Activated naive CD8-positive, alpha-beta T cell treated with anti-CD3 and anti-CD28 coated beads for 36 hours (primary cell): ENCODE results near the gene KIF16B. TPM values are rescaled to one million over a fixed set of nuclear protein-coding genes. Genes with fewer than 3 reads are reported as not detected.
"Not testable (repeated sequence)": the region's sequence is repeated elsewhere in the genome, so short reads cannot be mapped to it uniquely, and the experiment has no call there.

Experiments used
- DNase-seq: peaks from one replicate; pipeline ENCODE4 v3.0.0; 2021
- H3K27ac Mint-ChIP-seq: one replicate; pipeline ENCODE4 v1.8.0; 2022; ENCODE audit warnings: mild to moderate bottlenecking, moderate library complexity, mixed read lengths
- H3K27me3 Mint-ChIP-seq: one replicate; pipeline ENCODE4 v1.8.0; 2022; ENCODE audit warnings: mild to moderate bottlenecking, mixed read lengths
- H3K36me3 Mint-ChIP-seq: one replicate; pipeline ENCODE4 v1.8.0; 2021; ENCODE audit warnings: mild to moderate bottlenecking, mixed read lengths
- H3K4me1 Mint-ChIP-seq: one replicate; pipeline ENCODE4 v1.8.0; 2021; ENCODE audit warnings: mixed read lengths
- H3K4me3 Mint-ChIP-seq: one replicate; pipeline ENCODE4 v1.8.0; 2022; ENCODE audit warnings: mild to moderate bottlenecking, moderate library complexity, mixed read lengths
- H3K9me3 Mint-ChIP-seq: one replicate; pipeline ENCODE4 v1.8.0; 2022; ENCODE audit warnings: mixed read lengths
- total RNA-seq, 2 experiments: library from RNA; stranded (reverse); gene quantifications; one replicate each; pipeline ENCODE4 v1.2.3, GENCODE V29; 2021

KIF16B gene
- total RNA-seq, 2 experiments from 2014 or later: 4.8 to 4.9 TPM

- no peaks in the 10 kb centered on the region for H3K9me3 Mint-ChIP-seq
- peaks cover 7% of the 10 kb centered on the region for H3K27me3 Mint-ChIP-seq
These were observed 33.3 kb upstream of the KIF16B start for GRCh38 chr20:16606468-16607070.

GRCh38 chr20:16601047-16601446 lies 27.8 kb upstream of the KIF16B start:
- no peak for DNase-seq
- H3K27me3 Mint-ChIP-seq: peaks cover 11% of the 10 kb centered on the region
- H3K36me3 Mint-ChIP-seq: no peaks in the 10 kb centered on the region
- H3K27ac Mint-ChIP-seq: no peak overlapping the region
- H3K4me3 Mint-ChIP-seq: no peak overlapping the region
- H3K4me1 Mint-ChIP-seq: peaks cover 4% of the 10 kb centered on the region
- no peaks in the 10 kb centered on the region for H3K9me3 Mint-ChIP-seq

More at GRCh38 chr20:16606468-16607070, 33.3 kb upstream of the KIF16B start:
- no peak overlapping the region for H3K4me3 Mint-ChIP-seq
- H3K36me3 Mint-ChIP-seq: no peaks in the 10 kb centered on the region
- H3K27ac Mint-ChIP-seq: no peak overlapping the region
- no peaks in the 10 kb centered on the region for H3K4me1 Mint-ChIP-seq
- DNase-seq: no peak

GRCh38 chr20:16599257-16599656 lies 26.0 kb upstream of the KIF16B start:
- Mint-ChIP-seq H3K27ac (no peak overlapping the region), H3K27me3 (peaks cover 11% of the 10 kb centered on the region), H3K4me1 (peaks cover 4% of the 10 kb centered on the region), H3K4me3 (no peak overlapping the region), H3K36me3 (no peaks in the 10 kb centered on the region), H3K9me3 (no peaks in the 10 kb centered on the region)
- no peak for DNase-seq

- H3K27me3 Mint-ChIP-seq: peaks cover 24% of the 10 kb centered on the region
- no peaks in the 10 kb centered on the region for H3K9me3 Mint-ChIP-seq
- peaks cover 4% of the 10 kb centered on the region for H3K4me1 Mint-ChIP-seq
- no peaks in the 10 kb centered on the region for H3K36me3 Mint-ChIP-seq
- no peak overlapping the region for H3K27ac Mint-ChIP-seq
- no peak for DNase-seq
- no peak overlapping the region for H3K4me3 Mint-ChIP-seq
These were observed 23.7 kb upstream of the KIF16B start for GRCh38 chr20:16596991-16597390.

DNA sequence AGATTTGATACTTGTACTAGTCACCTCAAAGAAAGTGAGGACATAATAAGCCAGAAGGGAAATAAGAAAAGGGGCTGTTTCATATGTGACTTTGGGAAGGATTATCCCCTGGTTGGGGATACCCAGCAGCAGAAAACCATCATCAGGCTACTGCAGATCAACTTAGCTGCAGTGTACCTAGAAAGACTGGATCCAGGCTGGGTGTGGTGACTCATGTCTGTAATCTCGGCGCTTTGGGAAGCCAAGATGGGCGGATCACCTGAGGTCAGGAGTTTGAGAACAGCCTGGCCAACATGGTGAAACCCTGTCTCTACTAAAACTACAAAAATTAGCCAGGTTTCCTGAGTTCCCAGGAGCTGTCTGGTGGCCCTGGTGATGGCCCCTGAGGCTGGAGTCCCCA lies 23.2 kb upstream of the KIF16B start:
- H3K36me3 Mint-ChIP-seq, H3K4me1 Mint-ChIP-seq, H3K27ac Mint-ChIP-seq: not testable (repeated sequence)

GRCh38 chr20:16595376-16595775 lies 22.1 kb upstream of the KIF16B start:
- Mint-ChIP-seq H3K36me3 (no peaks in the 10 kb centered on the region), H3K4me1 (peaks cover 4% of the 10 kb centered on the region), H3K4me3 (no peak overlapping the region), H3K27me3 (peaks cover 22% of the 10 kb centered on the region), H3K27ac (no peak overlapping the region), H3K9me3 (no peaks in the 10 kb centered on the region)
- no peak for DNase-seq

More for the DNA sequence above, 23.2 kb upstream of the KIF16B start:
- H3K9me3 Mint-ChIP-seq, DNase-seq, H3K4me3 Mint-ChIP-seq: not testable (repeated sequence)
- H3K27me3 Mint-ChIP-seq: peaks cover 27% of the 10 kb centered on the region

- Mint-ChIP-seq H3K36me3 (no peaks in the 10 kb centered on the region), H3K4me3 (no peak overlapping the region), H3K27me3 (peaks cover 27% of the 10 kb centered on the region), H3K4me1 (no peaks in the 10 kb centered on the region), H3K27ac (no peak overlapping the region), H3K9me3 (no peaks in the 10 kb centered on the region)
- DNase-seq: no peak
These were observed 16.9 kb upstream of the KIF16B start for GRCh38 chr20:16590041-16590633.

GRCh38 chr20:16589623-16590022 lies 16.4 kb upstream of the KIF16B start:
- H3K27ac Mint-ChIP-seq: no peak overlapping the region
- no peak overlapping the region for H3K4me3 Mint-ChIP-seq
- H3K4me1 Mint-ChIP-seq: no peaks in the 10 kb centered on the region
- no peaks in the 10 kb centered on the region for H3K36me3 Mint-ChIP-seq
- DNase-seq: no peak
- no peaks in the 10 kb centered on the region for H3K9me3 Mint-ChIP-seq
- peaks cover 27% of the 10 kb centered on the region for H3K27me3 Mint-ChIP-seq

DNA sequence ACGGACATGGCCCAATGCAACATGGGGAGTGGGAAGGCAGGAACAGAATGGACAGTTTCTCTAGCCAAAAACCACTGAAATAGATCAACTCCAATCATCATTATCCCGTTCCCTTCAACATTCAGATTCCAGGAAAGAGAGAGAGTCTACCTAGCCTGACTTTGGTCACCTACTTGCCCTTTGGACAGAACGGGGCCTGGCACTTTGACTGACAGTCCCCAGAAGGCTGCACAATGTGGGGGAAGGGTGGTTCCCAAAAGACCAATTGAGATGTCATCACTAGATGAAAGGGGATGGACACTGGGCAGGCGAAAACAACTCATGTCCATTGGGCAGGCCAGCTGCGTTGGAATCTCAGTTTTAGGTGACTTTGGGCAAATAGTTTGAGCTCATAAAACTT lies 15.0 kb upstream of the KIF16B start:
- Mint-ChIP-seq H3K36me3 (no peaks in the 10 kb centered on the region), H3K27ac (no peak overlapping the region), H3K4me1 (no peaks in the 10 kb centered on the region), H3K27me3 (peaks cover 23% of the 10 kb centered on the region), H3K4me3 (no peak overlapping the region), H3K9me3 (no peaks in the 10 kb centered on the region)
- no peak for DNase-seq

GRCh38 chr20:16587066-16587465 lies 13.8 kb upstream of the KIF16B start:
- Mint-ChIP-seq H3K36me3 (no peaks in the 10 kb centered on the region), H3K27ac (no peak overlapping the region), H3K4me3 (no peak overlapping the region), H3K27me3 (peaks cover 13% of the 10 kb centered on the region), H3K9me3 (no peaks in the 10 kb centered on the region), H3K4me1 (no peaks in the 10 kb centered on the region)
- DNase-seq: no peak

- Mint-ChIP-seq H3K27me3 (peaks cover 9% of the 10 kb centered on the region), H3K36me3 (no peaks in the 10 kb centered on the region), H3K4me1 (no peaks in the 10 kb centered on the region), H3K9me3 (no peaks in the 10 kb centered on the region), H3K27ac (no peak overlapping the region), H3K4me3 (no peak overlapping the region)
- DNase-seq: no peak
These were observed 10.2 kb upstream of the KIF16B start for GRCh38 chr20:16583474-16583873.

DNA sequence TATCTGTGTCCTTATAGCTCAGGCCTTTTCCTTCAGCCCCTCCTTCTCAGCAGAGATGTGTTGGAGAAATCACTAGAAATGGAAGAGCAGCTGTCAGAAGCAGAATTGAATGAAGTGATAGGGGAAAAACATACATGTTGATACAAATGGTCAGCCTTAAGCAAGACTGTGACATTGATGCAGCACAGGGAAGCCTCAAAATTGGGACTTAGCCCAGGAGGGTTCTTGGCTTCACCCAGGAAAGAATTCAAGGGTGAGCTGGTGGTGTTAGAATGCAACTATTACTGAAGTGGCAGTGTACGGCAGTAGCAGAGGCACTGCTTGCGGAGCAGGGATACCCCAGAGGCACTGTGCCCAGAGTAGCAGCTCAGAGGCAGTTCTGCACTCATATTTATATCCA lies 8.0 kb upstream of the KIF16B start:
- Mint-ChIP-seq H3K36me3 (no peaks in the 10 kb centered on the region), H3K27ac (no peak overlapping the region), H3K4me1 (no peaks in the 10 kb centered on the region), H3K4me3 (no peak overlapping the region), H3K9me3 (no peaks in the 10 kb centered on the region), H3K27me3 (peaks cover 4% of the 10 kb centered on the region)
- no peak for DNase-seq

DNA sequence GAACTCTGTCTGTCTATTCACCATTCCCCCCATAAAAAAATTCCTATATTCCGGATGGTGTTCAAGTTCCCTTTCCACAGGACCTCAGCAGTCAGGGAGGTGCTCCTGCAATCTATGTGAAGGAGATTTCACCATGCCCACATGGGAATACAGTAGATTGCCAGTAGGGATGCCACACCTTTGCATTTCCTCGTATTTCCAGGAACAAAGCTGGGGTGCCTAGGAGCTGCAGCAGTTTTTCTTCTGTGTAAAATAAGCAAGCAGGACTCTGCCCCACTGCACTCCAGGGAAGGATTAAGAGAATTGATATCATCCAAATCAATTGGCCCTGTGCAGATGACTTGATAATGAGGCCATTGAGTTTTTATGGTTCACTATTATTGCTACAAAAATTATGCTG lies 7.4 kb upstream of the KIF16B start:
- H3K36me3 Mint-ChIP-seq: no peaks in the 10 kb centered on the region
- peaks cover 4% of the 10 kb centered on the region for H3K27me3 Mint-ChIP-seq
- H3K27ac Mint-ChIP-seq: no peak overlapping the region
- H3K9me3 Mint-ChIP-seq: no peaks in the 10 kb centered on the region
- no peaks in the 10 kb centered on the region for H3K4me1 Mint-ChIP-seq
- no peak overlapping the region for H3K4me3 Mint-ChIP-seq
- DNase-seq: no peak

DNA sequence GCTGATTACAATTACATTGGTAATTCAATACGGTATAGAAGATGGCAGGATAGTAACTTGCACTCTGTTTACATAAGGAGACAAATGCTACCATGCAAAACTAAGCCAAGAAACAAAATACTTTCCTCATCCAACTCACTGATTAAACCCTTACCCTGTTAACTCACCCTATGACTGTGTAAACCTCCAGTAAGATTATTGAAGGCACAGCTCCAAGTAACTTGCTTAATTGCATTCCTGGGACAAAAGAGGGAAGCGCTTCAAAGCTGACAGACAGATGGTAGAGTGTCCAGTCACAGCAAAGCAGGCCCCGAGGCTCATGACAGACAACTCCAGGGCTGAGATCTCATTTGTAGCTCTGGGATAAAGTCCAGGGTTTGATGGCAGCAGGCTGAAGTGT lies 6.9 kb upstream of the KIF16B start:
- Mint-ChIP-seq H3K4me1 (peaks cover 4% of the 10 kb centered on the region), H3K27ac (no peak overlapping the region), H3K36me3 (no peaks in the 10 kb centered on the region), H3K9me3 (no peaks in the 10 kb centered on the region), H3K4me3 (no peak overlapping the region), H3K27me3 (peaks cover 4% of the 10 kb centered on the region)
- no peak for DNase-seq

GRCh38 chr20:16576219-16576618 lies 3.0 kb upstream of the KIF16B start:
- Mint-ChIP-seq H3K4me3 (no peak overlapping the region), H3K4me1 (peaks cover 14% of the 10 kb centered on the region), H3K27me3 (peaks cover 12% of the 10 kb centered on the region), H3K27ac (no peak overlapping the region), H3K9me3 (no peaks in the 10 kb centered on the region), H3K36me3 (peaks cover 2% of the 10 kb centered on the region)
- no peak for DNase-seq

- Mint-ChIP-seq H3K36me3 (peaks cover 4% of the 10 kb centered on the region), H3K9me3 (no peaks in the 10 kb centered on the region), H3K4me1 (peaks cover 14% of the 10 kb centered on the region), H3K4me3 (peak overlapping the region; percentile 82), H3K27ac (peak overlapping the region; percentile 79), H3K27me3 (peaks cover 9% of the 10 kb centered on the region)
- DNase-seq: no peak
These were observed 2.3 kb upstream of the KIF16B start for GRCh38 chr20:16575390-16576140.
